Metanephros (tissue), 2 donors: ENCODE data around the gene FOXP4. TPM values are rescaled to one million over a fixed set of nuclear protein-coding genes. Genes with fewer than 3 reads are reported as not detected.

Experiments
- small RNA-seq: library from RNA; depleted of rRNA; stranded (forward); fragments of <200 nt; gene quantifications from one replicate; pipeline ENCODE3, GENCODE V24; 2014; ENCODE audit warnings: low replicate concordance
- total RNA-seq: library from RNA; depleted of rRNA; stranded (reverse); fragments of >200 nt; gene quantifications from one replicate; pipeline ENCODE4 v1.2.3, GENCODE V29; 2014

The FOXP4 gene
- 11.0 TPM for total RNA-seq

GRCh38 chr6:41545703-41546474 lies at the start of gene FOXP4:
TSS of gene FOXP4 (plus strand) at chr6:41546381. CDS start at chr6:41565761, 19,380 bp downstream.

GRCh38 chr6:41638002-41638934 lies 92.1 kb downstream of the FOXP4 start, which contains the start of gene MDFI:
TSS of gene MDFI (plus strand) at chr6:41638468. CDS start at chr6:41638750, 282 bp downstream.

Small RNAs within 50 kb of the gene (small RNA-seq; reads per million reads assigned to genes)
- gene MIR4641 = not detected

Other genes starting within 250 kb of the FOXP4 start
- not detected for gene NCR2, start 210.8 kb upstream of the FOXP4 start, total RNA-seq
- 45.7 TPM for gene MDFI, start 92.1 kb downstream of the FOXP4 start, total RNA-seq
- gene TFEB, start 189.2 kb downstream of the FOXP4 start, total RNA-seq = 18.3 TPM
- 0.18 TPM for gene PGC, start 201.0 kb downstream of the FOXP4 start, total RNA-seq
- 5.3 TPM for gene FRS3, start 233.5 kb downstream of the FOXP4 start, total RNA-seq
- 3.2 TPM for gene PRICKLE4, start 234.4 kb downstream of the FOXP4 start, total RNA-seq
- 68.5 TPM for gene TOMM6, start 241.3 kb downstream of the FOXP4 start, total RNA-seq